HG02973 (cell line): Measurements from ENCODE around the gene PAK6.

Experiments
- ATAC-seq: cut with Tn5 transposase; IDR thresholded peaks from one replicate; pipeline ENCODE4 v1.9.1; 2021; ENCODE audit warnings: moderate library complexity; ENCODE audit not compliant: unreplicated experiment

Gene PAK6

GRCh38 chr15:40241269-40242212 is 2.7 kb downstream of the PAK6 start:
- ATAC-seq = no peak

- no peak for ATAC-seq
Observed at GRCh38 chr15:40242213-40242599, 3.3 kb downstream of the PAK6 start.

- ATAC-seq = no peak
Observed at GRCh38 chr15:40242601-40243000, 3.7 kb downstream of the PAK6 start.

GRCh38 chr15:40243126-40243810 is 4.4 kb downstream of the PAK6 start:
- no peak for ATAC-seq

- ATAC-seq = no peak
Observed at GRCh38 chr15:40244961-40245523, 6.2 kb downstream of the PAK6 start.

- ATAC-seq = no peak
Observed at GRCh38 chr15:40245666-40246450, 7.0 kb downstream of the PAK6 start.

GRCh38 chr15:40246496-40247280 is 7.8 kb downstream of the PAK6 start:
- no peak for ATAC-seq

- no peak for ATAC-seq
Observed at GRCh38 chr15:40247406-40247971, 8.6 kb downstream of the PAK6 start.

- no peak for ATAC-seq
Observed at GRCh38 chr15:40248006-40248783, 9.3 kb downstream of the PAK6 start.

GRCh38 chr15:40249477-40250303 is 10.8 kb downstream of the PAK6 start:
- ATAC-seq = no peak

GRCh38 chr15:40250304-40250656 is 11.4 kb downstream of the PAK6 start:
- ATAC-seq = no peak

- ATAC-seq = no peak
Observed at GRCh38 chr15:40250771-40251483, 12.1 kb downstream of the PAK6 start.

- ATAC-seq = no peak
Observed at GRCh38 chr15:40251486-40252140, 12.8 kb downstream of the PAK6 start.

- ATAC-seq = no peak
Observed at GRCh38 chr15:40252141-40252437, 13.2 kb downstream of the PAK6 start.

GRCh38 chr15:40252438-40253166 is 13.7 kb downstream of the PAK6 start:
- ATAC-seq = no peak

- ATAC-seq = no peak
Observed at GRCh38 chr15:40253167-40253790, 14.4 kb downstream of the PAK6 start.
